Measurements from ENCODE around the gene CCL28.

DNA sequence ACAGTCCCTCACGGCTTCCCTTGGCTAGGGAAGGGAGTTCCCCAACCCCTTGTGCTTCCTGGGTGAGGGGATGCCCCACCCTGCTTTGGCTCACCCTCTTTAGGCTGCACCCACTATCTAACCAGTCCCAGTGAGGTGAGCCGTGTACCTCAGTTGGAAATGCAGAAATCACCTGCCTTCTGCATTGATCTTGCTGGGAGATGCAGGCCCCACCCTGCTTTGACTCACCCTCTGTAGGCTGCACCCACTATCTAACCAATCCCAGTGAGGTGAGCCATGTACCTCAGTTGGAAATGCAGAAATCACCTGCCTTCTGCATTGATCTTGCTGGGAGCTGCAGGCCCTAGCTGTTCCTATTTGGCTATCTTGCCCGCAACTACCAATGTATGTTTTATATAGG lies 44.7 kb downstream of the CCL28 start:
- TF ChIP-seq CTCF (IDR thresholded peaks at IDR 0.05), result no peak
- no peak for TF ChIP-seq POLR2A (IDR thresholded peaks at IDR 0.05)

All from lower leg skin (tissue), 3 donors.